ENCODE measurements around the gene PYROXD2. TPM values are rescaled to one million over a fixed set of nuclear protein-coding genes. Genes with fewer than 3 reads are reported as not detected.

Gene PYROXD2
- total RNA-seq, 1 experiment from 2014 or later, result 8.1 TPM

- TF ChIP-seq, protein P1, sequence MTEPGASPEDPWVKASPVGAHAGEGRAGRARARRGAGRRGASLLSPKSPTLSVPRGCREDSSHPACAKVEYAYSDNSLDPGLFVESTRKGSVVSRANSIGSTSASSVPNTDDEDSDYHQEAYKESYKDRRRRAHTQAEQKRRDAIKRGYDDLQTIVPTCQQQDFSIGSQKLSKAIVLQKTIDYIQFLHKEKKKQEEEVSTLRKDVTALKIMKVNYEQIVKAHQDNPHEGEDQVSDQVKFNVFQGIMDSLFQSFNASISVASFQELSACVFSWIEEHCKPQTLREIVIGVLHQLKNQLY (CRISPR knock-in tag; IDR thresholded peaks at IDR 0.05), result no peak
- TF ChIP-seq ZNF317 (CRISPR knock-in tag; IDR thresholded peaks at IDR 0.05; ENCODE audit: borderline replicate concordance, low read depth), result no peak
- TF ChIP-seq, protein P2, sequence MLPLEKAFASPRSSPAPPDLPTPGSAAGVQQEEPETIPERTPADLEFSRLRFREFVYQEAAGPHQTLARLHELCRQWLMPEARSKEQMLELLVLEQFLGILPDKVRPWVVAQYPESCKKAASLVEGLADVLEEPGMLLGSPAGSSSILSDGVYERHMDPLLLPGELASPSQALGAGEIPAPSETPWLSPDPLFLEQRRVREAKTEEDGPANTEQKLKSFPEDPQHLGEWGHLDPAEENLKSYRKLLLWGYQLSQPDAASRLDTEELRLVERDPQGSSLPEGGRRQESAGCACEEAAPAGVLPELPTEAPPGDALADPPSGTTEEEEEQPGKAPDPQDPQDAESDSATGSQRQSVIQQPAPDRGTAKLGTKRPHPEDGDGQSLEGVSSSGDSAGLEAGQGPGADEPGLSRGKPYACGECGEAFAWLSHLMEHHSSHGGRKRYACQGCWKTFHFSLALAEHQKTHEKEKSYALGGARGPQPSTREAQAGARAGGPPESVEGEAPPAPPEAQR (CRISPR knock-in tag; IDR thresholded peaks at IDR 0.05), result no peak
- TF ChIP-seq, protein P3, sequence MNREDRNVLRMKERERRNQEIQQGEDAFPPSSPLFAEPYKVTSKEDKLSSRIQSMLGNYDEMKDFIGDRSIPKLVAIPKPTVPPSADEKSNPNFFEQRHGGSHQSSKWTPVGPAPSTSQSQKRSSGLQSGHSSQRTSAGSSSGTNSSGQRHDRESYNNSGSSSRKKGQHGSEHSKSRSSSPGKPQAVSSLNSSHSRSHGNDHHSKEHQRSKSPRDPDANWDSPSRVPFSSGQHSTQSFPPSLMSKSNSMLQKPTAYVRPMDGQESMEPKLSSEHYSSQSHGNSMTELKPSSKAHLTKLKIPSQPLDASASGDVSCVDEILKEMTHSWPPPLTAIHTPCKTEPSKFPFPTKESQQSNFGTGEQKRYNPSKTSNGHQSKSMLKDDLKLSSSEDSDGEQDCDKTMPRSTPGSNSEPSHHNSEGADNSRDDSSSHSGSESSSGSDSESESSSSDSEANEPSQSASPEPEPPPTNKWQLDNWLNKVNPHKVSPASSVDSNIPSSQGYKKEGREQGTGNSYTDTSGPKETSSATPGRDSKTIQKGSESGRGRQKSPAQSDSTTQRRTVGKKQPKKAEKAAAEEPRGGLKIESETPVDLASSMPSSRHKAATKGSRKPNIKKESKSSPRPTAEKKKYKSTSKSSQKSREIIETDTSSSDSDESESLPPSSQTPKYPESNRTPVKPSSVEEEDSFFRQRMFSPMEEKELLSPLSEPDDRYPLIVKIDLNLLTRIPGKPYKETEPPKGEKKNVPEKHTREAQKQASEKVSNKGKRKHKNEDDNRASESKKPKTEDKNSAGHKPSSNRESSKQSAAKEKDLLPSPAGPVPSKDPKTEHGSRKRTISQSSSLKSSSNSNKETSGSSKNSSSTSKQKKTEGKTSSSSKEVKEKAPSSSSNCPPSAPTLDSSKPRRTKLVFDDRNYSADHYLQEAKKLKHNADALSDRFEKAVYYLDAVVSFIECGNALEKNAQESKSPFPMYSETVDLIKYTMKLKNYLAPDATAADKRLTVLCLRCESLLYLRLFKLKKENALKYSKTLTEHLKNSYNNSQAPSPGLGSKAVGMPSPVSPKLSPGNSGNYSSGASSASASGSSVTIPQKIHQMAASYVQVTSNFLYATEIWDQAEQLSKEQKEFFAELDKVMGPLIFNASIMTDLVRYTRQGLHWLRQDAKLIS (CRISPR knock-in tag; IDR thresholded peaks at IDR 0.05; ENCODE audit: borderline replicate concordance), result no peak
- no peak for TF ChIP-seq E2F5 (CRISPR knock-in tag; IDR thresholded peaks at IDR 0.05)
- no peak for TF ChIP-seq ATF3 (CRISPR knock-in tag; conservative IDR thresholded peaks at IDR 0.05)
- no peak for TF ChIP-seq TEAD4 (CRISPR knock-in tag; IDR thresholded peaks at IDR 0.05)
Measured at GRCh38 chr10:98340940-98341310, 74.1 kb downstream of the PYROXD2 start (continued).

- CTCF ChIA-PET, result interaction anchor here (0.7 to 2.1 kb wide), 9 partner anchors 8 to 170 kb away, joined by 3 to 13 read pairs (median 3); no protein-coding TSS in a partner anchor
- ATAC-seq, result no peak
- DNase-seq (ENCODE audit: low spot score), result no peak
- H3K4me1 Mint-ChIP-seq, result no peaks in the 10 kb centered on the region
- no peak overlapping the region for H3K27ac Mint-ChIP-seq
- POLR2A ChIA-PET, result no interaction called here
- H3K27me3 Mint-ChIP-seq (ENCODE audit: low read depth), result no peaks in the 10 kb centered on the region
- H3K36me3 Mint-ChIP-seq, result no peaks in the 10 kb centered on the region
- no peaks in the 10 kb centered on the region for H3K9me3 Mint-ChIP-seq
- no peak overlapping the region for H3K4me3 Mint-ChIP-seq
- no peak for TF ChIP-seq GRHL2 (CRISPR knock-in tag; IDR thresholded peaks at IDR 0.05; ENCODE audit: insufficient replicate concordance, severe bottlenecking)
- TF ChIP-seq, protein P4, sequence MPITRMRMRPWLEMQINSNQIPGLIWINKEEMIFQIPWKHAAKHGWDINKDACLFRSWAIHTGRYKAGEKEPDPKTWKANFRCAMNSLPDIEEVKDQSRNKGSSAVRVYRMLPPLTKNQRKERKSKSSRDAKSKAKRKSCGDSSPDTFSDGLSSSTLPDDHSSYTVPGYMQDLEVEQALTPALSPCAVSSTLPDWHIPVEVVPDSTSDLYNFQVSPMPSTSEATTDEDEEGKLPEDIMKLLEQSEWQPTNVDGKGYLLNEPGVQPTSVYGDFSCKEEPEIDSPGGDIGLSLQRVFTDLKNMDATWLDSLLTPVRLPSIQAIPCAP (CRISPR knock-in tag; IDR thresholded peaks at IDR 0.05), result no peak
- TF ChIP-seq ZNF138 (CRISPR knock-in tag; conservative IDR thresholded peaks at IDR 0.05), result no peak
- TF ChIP-seq SP1 (CRISPR knock-in tag; conservative IDR thresholded peaks at IDR 0.05), result no peak
Measured at GRCh38 chr10:98340261-98340939, 74.6 kb downstream of the PYROXD2 start.

DNA sequence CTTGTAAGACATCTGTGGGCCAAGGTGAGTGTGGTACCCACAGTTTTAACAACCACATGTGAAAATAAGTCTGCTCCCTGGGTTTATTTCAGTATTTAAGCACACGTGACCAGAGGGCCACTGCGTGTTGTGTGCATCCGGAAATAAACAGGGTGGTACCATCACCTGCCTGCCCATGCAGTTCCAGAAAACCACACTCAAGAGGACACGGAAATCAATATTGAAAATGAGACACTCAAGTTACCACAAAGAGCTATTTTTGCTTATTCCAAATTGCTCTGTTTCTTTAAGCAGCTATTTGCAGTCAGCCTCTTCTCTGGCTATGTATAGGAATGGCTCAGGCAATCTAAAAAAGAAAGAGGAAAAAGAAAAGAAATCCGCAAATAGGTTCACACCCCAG, 75.2 kb downstream of the PYROXD2 start:
- no peak overlapping the region for H3K27ac Mint-ChIP-seq
- no peaks in the 10 kb centered on the region for H3K4me1 Mint-ChIP-seq
- ATAC-seq (no peak), DNase-seq (ENCODE audit: low spot score) (no peak)
- no peaks in the 10 kb centered on the region for H3K36me3 Mint-ChIP-seq
- no peak overlapping the region for H3K4me3 Mint-ChIP-seq
- H3K27me3 Mint-ChIP-seq (ENCODE audit: low read depth), result no peaks in the 10 kb centered on the region
- H3K9me3 Mint-ChIP-seq, result no peaks in the 10 kb centered on the region
- CTCF ChIA-PET, result interaction anchor here (0.7 to 2.1 kb wide), 8 partner anchors 7 to 170 kb away, joined by 3 to 13 read pairs (median 3); no protein-coding TSS in a partner anchor
- POLR2A ChIA-PET, result no interaction called here
- TF ChIP-seq, protein P3 (CRISPR knock-in tag; IDR thresholded peaks at IDR 0.05; ENCODE audit: borderline replicate concordance), result no peak
- TF ChIP-seq, protein P5, sequence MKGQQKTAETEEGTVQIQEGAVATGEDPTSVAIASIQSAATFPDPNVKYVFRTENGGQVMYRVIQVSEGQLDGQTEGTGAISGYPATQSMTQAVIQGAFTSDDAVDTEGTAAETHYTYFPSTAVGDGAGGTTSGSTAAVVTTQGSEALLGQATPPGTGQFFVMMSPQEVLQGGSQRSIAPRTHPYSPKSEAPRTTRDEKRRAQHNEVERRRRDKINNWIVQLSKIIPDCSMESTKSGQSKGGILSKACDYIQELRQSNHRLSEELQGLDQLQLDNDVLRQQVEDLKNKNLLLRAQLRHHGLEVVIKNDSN (CRISPR knock-in tag; IDR thresholded peaks at IDR 0.05), result no peak
- TF ChIP-seq TEAD4 (CRISPR knock-in tag; IDR thresholded peaks at IDR 0.05) (no peak), KAT7 (CRISPR knock-in tag; IDR thresholded peaks at IDR 0.05; ENCODE audit: borderline replicate concordance) (no peak), GRHL2 (CRISPR knock-in tag; IDR thresholded peaks at IDR 0.05; ENCODE audit: insufficient replicate concordance, severe bottlenecking) (no peak), FOXK1 (CRISPR knock-in tag; IDR thresholded peaks at IDR 0.05) (no peak), NFE2L1 (CRISPR knock-in tag; IDR thresholded peaks at IDR 0.05) (no peak), ZNF317 (CRISPR knock-in tag; IDR thresholded peaks at IDR 0.05; ENCODE audit: borderline replicate concordance, low read depth) (no peak), RELA (CRISPR knock-in tag; IDR thresholded peaks at IDR 0.05; ENCODE audit: borderline replicate concordance) (no peak)
- TF ChIP-seq, protein P6, sequence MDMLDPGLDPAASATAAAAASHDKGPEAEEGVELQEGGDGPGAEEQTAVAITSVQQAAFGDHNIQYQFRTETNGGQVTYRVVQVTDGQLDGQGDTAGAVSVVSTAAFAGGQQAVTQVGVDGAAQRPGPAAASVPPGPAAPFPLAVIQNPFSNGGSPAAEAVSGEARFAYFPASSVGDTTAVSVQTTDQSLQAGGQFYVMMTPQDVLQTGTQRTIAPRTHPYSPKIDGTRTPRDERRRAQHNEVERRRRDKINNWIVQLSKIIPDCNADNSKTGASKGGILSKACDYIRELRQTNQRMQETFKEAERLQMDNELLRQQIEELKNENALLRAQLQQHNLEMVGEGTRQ (CRISPR knock-in tag; IDR thresholded peaks at IDR 0.05), result no peak

All from WTC11 (cell line).